Non-pigmented ciliary epithelial cell (primary cell): ENCODE measurements around the gene FTCDNL1.

Experiments
- DNase-seq: peaks from one replicate; pipeline ENCODE4 v3.0.0-alpha.2; 2010; ENCODE audit warnings: low read depth

Gene FTCDNL1

DNA sequence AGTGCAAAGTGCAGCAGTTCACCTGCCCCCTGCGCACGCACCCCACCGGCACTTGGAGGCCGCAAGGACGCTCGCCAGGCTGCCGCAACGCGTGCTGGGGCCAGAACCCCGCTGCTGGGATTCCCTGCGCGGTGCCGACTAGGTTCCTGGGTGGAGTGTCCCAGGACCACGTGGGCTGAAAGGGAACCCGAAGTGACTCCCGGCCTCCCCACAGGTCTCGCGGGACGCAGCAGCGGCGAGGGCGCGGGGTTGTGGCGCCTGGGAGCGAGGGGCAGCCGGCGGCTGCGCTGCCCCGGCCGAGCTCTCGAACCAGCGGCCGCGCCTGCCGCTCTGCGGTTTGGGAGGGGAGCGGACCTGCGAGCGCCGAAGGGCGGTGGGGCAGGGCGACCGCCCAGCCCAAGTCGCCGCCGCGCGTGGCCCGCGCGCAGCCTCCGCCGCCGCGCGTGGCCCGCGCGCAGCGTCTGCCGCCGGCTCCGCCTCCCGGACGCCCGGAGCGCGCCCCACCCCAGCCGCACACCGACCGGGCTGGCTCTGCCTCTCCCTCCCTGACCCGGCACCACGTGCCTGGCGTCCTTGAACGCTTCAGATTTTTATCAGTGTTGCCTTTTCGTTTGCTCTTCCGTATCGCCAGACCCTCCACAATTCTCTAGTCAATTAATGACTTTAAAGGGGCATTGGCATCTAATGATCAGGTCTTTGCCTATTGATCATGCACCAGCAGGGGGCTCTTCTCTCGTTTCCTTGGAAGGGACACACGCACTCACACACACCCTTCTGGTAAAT lies at the start of gene FTCDNL1:
Gene FTCDNL1, minus strand, starts transcription at position 475 of the 783 bp plus-strand sequence. CDS start 2,230 bp downstream, outside the sequence.
- DNase-seq = no peak

DNA sequence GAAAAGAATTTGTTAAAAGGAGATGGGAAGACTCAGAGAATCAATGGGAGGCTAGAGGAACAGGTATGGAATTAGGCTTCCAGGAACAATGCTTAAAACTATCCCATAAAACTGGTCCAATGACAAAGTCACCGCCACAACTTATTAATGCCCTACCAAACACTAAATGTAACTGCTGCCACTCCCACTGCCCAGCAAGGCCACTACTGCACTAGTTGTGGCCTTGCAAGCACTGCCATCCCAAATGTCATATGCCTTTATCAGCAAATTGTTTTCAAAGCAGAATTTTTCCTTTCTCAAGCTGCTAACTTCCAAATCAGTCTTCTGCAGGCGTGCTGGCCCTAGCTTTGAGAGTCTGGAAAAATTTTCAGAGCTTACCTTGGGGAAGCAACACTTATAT lies 45.6 kb upstream of the FTCDNL1 start:
- DNase-seq = no peak

DNA sequence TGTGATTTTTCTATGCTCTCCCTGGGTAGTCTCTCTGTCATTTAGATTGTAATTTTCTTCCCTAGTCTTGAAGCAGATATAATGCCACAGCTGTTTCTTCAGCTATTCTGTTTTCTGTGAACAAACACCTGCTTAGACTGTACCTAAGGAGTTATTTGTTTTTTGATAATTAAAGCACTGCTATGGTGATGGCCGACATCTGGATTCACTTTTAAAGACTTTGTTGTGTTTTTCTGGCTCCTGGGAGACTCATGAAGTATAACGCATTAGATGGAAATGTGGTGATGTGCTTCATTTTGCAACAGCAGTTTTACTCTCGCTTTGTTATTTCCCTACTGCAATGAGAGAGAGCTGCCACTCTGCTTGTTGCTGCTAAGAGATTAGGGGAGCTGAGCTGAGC lies 44.4 kb upstream of the FTCDNL1 start:
- DNase-seq = no peak

DNA sequence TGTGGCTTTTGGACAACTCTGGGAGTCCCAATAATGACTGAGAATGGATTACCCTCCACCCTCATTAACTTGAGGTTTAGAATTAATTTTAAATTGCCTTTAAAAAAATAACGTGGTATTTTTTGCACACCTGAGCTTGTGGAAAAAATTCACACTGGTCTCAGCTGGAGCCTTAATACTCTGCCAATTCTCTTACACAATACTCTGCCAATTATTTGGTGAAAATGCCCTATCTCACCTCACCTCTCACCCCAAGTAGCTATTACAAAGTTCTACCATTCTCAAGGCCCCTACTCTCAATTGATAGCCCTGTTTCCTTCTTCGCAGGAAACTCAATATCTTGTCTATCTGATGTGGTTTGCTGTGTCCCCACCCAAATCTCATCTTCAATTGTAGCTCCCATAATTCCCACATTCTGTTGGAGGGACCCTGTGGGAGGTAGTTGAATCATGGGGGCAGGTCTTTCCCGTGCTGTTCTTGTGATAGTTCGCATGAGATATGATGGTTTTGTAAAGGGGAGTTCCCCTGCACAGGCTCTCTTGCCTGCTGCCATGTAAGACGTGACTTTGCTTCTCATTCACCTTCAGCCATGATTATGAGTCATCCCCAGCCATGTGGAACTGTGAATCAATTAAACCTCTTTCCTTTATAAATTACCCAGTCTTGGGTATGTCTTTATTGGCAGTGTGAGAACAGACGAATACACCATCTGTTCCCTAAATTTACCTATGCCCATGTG lies 32.7 kb upstream of the FTCDNL1 start:
- no peak for DNase-seq

DNA sequence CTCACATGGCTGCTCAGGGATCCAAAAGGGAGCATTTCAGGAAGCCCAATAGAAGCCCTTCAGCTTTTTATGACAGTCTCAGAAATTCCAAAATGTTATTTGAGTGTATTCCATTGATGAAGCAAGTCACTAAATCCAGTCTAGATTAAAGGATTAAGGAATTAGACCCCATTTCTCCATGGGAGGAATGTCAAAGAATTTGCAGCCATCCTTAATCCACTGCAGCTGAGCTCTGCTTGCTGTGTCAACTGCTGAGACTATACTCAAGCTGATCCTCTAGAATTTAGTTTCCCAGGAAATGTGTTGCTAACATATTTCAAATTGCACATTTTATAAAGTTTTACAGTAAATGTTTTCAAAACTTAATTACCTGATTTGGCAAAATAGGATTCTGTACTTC lies 31.7 kb upstream of the FTCDNL1 start:
- no peak for DNase-seq

DNA sequence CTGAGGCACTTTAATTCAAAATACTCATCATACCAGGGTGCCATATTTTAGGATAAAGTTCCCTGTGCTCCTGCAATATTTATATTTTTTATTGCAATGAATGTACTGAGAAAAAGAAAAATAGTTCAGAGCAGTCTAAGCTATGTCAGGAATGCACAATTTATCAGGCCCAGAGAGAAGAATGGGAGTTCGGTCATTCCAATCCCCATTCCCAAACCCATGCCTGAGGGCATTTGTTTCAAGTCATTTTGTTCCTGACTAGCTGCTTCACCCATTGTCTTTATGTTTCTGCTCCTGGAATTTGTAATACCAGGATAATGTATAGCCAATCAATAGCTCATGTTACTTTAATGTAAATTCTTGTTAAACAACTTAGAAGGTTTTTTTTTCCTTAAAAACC lies 24.4 kb upstream of the FTCDNL1 start:
- no peak for DNase-seq

DNA sequence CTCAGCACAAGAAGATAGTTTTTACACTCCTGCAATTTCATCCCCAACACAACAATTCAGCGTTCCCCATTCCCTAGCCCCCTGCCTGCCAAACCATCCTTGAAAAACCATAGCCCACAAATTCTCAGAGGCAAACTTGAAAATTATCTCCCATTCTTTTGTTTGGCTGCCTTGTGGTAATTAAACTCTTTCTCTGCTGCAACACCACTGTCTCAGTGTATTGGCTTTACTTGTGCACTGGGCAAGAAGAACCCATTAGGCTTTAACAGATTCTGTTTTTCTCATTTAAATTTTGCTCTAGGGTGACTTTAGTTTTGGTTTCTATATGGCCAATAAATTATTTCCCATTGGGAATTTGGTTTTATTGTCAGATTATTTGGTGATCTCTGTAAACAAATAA lies 23.2 kb upstream of the FTCDNL1 start:
- DNase-seq = no peak

DNA sequence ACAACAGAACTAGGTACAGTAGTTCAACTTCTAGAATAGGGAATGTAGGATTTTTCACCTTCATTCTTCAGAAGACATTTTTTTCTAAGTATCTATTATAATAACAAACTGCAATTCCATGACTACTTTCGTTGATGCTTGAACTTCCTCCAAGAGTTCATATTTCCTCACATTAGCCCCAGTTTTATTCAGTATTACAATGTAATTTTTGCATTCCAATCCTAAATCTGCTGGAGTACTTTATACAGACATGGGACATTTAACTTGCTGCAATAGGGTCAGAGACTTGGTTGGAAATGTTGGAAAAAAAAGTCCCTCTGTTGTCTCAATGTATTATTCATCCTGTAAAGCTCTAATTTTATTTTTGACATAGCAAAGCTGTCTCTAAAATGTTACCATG lies 19.6 kb upstream of the FTCDNL1 start:
- DNase-seq = no peak

DNA sequence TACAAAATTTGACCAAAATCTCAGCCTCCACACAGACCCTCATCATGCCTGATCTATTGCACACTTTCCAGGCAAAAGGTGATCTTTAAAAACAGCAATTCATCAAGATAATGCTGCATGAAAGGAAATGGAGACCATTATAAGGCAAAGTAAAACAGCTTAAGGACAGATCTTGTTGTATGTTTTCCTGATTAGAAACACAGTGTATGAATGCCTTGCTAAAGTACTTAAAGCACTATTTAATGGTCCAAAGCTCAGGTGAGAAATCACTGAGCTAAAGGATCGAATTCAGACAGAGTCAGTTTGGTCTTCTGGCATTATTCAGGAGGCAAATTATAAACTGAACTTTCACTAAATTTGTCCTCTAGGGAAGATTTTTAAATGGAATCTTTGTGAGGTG lies 18.7 kb upstream of the FTCDNL1 start:
- no peak for DNase-seq

DNA sequence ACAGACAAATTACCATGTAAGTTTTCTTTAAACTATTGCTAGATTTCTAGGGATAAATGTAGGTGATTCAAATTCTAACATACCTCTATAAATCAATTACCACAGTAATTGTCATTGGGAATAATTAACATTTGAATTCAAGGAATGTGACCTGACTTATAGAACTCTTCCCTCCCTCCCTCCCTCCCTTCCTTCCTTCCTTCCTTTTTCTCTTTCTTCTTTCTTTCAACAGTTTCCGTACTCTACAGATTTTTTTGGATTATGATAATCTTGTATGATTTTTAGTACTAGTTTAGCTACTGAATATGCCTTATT lies 18.2 kb upstream of the FTCDNL1 start:
- DNase-seq = no peak

DNA sequence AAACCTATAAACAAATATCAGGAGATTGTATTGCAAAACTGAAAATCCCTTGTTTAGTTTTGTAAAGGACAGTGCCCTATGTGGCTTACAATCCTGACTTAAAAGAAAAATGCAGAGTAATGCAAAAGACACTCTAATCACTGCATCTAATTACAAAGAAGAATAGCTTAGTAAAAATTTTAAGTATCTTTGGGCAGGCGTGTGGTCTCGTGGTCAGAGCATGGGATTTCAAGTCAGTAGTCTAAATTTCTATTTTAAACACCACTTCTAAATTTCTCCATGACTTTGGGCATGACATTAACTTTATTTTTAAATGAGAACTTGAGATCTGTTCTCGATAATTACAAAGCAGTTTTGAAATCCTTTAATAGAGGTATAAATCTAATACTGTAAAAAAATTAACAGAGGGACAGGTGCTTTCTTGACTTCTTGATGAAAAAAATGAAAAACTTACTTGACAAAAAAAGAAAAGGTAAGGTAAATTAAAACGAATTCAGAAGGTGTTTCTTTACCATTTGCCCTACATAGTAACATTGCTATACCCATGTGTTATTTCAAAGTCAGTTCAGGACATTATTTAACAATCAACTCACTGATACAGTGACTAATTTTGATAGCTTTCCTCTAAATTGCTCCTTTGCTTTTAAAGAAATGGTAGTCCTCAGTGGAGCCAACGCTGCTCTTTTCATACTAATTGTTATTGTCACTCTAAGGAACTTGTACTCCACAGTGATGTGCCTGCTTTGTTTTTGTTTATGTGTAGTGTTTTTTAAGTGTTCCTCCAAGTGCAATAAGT lies 17.6 kb upstream of the FTCDNL1 start:
- DNase-seq = no peak

DNA sequence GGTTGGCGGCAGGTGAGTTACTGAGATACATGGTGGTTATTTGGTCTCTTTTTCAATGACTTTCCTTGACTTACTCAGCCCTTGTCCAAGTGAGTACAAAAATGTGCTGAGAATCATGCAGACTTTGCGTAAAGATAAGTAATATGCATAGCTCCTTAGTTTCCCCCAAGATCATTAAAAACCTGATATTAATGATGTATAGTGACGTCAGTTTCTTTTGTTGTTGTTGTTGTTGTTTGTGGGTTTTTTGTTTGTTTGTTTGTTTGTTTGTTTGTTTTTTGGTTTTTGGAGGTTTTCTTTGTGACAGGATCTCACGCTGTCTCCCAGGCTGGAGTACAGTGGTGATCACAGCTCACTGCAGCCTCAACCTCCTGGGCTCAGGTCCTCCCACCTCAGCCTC lies 14.9 kb upstream of the FTCDNL1 start:
- no peak for DNase-seq

DNA sequence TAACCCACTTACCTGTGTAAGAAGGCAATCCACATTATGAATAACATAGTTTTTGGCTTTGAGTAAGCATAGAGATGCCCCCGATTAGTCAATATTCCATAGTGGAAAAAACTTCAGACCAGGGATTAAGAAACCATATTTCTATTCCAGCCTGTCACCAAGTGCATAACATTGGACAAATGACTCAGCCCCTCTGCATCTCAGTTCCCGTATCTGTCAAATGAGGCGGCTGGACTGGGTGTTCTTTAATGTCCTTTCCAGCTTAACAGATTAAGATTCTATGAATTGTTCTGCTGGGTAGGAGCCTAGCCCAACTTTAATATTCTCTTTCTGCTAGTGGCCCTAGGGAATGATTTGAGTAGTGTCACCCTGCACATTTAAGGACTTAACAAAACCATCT lies 11.8 kb upstream of the FTCDNL1 start:
- no peak for DNase-seq

DNA sequence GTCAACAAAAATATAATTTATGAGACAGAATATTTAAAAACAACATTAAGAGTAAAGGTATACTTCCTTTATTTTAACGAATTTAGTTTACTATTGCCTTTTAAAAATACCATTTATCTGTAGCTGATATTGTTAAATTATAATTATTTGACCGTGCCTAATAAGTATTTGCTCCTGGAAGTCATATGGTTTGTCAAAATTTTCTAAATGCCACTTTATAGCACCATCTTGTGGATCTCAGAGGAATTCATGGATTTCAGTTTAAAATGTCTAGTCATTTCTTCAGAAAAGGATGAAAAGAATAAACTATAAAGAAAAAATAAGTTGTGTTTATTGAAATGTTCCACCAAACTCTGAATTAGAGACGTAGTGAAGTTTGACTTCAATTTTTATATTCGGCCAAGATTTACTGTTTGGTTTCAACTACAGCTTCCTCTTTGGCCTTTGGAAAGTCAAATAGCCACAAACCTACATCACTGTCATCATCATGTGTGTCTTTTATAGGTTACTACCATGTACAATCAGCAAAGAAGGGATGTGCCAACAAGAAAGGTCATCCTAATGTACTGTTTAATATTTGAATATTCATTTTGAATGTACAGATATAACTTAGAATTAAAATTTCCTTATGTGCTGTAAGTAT lies 10.3 kb upstream of the FTCDNL1 start:
- DNase-seq = no peak

DNA sequence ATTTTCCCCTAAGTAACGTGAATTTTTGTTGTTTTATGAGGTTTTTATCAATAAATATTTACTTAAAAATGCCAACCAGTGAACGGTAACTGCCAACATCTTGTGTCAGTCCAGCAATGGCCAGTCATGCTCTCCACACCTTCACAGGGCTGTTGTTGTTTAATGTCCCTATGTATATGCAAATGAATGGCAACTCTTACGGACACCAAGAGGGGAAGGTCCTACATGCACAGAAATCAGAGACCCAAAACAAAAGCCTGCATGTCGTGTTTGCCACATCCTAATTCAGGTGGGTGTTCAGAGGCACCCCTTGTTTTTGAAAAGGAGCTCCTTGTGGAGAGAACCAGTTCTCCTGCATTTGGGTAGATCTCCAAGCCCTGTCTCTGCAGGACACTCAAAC lies 4.8 kb upstream of the FTCDNL1 start:
- DNase-seq = no peak

DNA sequence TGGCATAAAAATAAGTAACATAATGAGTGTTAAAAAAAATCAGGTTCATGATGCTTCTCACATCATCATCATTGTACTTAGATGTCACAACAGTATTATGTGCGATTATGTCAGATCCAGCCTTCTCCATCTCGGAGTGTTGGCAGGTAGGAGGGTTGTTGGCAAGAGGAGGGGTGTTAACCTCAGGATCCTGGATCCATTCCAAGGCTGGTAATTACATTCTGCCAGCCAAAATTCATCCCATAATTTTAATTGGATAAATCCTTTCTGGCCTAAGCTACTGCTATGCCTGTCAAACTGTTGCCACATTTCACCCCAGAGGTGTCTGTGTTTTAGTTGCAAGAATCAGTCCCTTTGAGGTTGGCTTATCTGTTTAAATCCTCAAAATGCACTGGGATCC lies 891 bp upstream of the FTCDNL1 start:
- DNase-seq = no peak

DNA sequence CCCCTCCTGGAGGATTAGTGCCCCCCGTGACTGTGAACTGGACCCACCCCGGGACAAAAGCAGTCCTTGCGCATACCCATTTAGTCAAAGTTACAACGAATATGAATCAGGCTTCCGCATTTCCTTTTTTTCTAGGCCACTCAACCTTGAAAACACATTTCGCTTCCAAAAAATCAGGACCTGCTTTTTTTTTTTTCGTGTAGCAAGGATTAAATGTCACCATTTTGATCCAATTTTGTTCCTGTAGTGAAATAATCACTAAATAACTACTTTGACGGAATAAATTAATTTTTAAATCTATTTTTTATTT lies 464 bp upstream of the FTCDNL1 start:
- DNase-seq = no peak

DNA sequence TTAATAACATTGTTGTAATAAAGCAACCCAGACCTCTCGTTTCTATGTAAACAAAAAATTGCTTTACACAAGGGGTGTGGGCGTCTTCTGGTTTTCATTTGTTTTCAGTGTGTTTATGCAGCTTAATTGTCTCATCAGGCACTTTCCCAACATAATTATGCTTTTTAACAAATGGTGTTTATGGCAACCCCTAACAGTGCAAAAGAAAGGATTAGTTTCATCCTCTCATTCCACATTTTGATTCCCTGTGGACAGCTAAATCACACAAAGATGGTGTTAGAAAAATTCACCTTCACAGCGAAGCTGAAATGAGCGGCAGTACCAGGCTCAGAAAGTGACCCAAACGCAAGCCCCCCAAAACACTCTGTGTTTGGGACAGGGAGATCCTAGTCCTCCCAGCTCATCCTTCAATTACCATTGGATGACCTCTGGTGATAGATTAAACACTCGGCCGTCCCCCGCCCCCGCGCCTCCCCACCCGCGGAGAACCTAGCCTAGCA lies 724 bp downstream of the FTCDNL1 start:
- DNase-seq = no peak

DNA sequence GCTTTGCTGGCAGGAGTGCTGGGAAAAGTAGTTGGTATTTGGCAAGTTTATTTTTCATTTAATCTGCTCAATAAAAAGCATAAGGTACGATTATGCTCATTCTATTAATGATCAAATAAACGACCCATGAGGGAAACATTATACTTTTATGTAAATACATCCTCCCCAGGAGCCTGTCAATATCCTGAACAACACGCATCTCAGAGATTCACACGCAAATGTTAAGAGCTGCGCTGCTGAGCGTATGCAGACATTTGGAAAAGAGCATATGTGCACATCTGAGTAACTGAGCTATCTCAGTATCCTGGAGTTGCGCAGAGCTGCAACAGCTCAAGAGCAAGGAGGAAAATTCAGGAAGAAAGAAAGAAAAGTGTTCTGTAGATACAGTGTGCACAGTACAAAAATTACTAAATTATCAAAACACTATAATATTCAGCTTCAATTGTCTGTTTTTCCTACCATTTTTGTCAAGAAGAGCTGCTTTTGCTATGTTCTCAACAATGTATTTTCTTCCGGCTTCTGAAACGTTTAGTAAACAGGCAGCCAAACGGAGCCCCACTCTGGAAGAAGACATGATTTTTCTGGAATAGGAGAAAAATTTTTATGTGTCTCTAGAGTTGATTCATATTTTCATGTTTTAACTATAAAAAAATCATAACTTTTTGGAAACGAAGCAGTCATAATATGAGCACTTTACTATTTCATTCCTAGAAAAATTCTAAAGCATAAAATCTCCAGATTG lies 2.4 kb downstream of the FTCDNL1 start:
- no peak for DNase-seq

DNA sequence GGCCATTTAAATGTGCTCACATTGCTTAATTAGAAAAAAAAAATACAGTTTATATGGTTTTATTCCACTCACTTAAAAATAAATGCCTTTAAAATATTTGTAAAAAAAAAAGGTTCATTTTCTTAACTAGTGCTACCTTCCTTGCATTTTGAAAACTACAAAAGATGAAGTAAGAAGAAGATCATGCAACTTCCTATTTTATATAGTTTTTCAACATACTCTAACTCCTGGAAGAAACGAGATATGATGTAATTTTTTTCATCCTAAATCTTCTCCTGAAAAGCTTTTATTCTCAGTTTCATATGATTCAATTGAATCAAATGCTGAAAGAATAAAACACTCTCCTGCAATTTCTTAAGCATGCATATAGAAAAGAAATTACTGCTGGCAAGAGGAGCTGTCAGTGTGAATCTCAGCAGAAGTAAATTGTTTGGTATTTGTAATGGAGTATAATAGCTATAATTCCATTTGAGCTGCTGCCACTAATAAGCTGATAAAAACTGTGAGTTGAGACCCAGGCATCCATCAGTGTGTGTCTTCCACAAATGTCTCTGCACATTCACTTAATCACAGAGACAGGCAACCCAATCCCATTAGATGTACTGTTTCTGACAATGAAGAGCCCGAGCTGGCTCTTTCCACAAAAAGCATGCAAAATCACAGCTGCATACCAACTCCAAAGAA lies 3.7 kb downstream of the FTCDNL1 start:
- DNase-seq = no peak
